Hepatocyte (in vitro differentiated cells): ENCODE data around the gene THAP4. TPM values are rescaled to one million over a fixed set of nuclear protein-coding genes. Genes with fewer than 3 reads are reported as not detected.

Source experiments
- DNase-seq: peaks from one replicate; pipeline ENCODE4 v3.0.0-alpha.2; 2016; ENCODE audit warnings: low spot score
- H2AFZ ChIP-seq: fragments of 200-600 bp; sonication (generic); 2 replicates; pipeline ENCODE4 v1.6.0; 2016; ENCODE audit warnings: antibody characterized with exemption, mild to moderate bottlenecking
- H3K27ac ChIP-seq: fragments of 200-600 bp; sonication (generic); 2 replicates; pipeline ENCODE4 v1.5.1; 2016; ENCODE audit warnings: mild to moderate bottlenecking
- H3K27me3 ChIP-seq: fragments of 200-600 bp; sonication (generic); 2 replicates; pipeline ENCODE4 v1.6.1; 2016
- H3K36me3 ChIP-seq: fragments of 200-600 bp; sonication (generic); replicated peaks from 2 replicates; pipeline ENCODE4 v1.5.1; 2016; ENCODE audit warnings: low read depth; ENCODE audit not compliant: insufficient read depth
- H3K4me1 ChIP-seq: fragments of 200-600 bp; sonication (generic); 2 replicates; pipeline ENCODE4 v1.5.1; 2016; ENCODE audit warnings: mild to moderate bottlenecking, moderate library complexity; ENCODE audit not compliant: insufficient read depth
- H3K4me2 ChIP-seq: fragments of 200-600 bp; sonication (generic); 2 replicates; pipeline ENCODE4 v1.6.0; 2016
- H3K4me3 ChIP-seq: fragments of 200-600 bp; sonication (generic); 2 replicates; pipeline ENCODE4 v1.5.1; 2016; ENCODE audit warnings: mild to moderate bottlenecking
- H3K79me2 ChIP-seq: fragments of 200-600 bp; sonication (generic); 2 replicates; pipeline ENCODE4 v1.6.0; 2017; ENCODE audit warnings: mild to moderate bottlenecking
- H3K9me2 ChIP-seq: fragments of 200-600 bp; sonication (generic); replicated peaks from 2 replicates; pipeline ENCODE4 v1.6.0; 2017; ENCODE audit warnings: mild to moderate bottlenecking; ENCODE audit not compliant: insufficient read depth
- H3K9me3 ChIP-seq: fragments of 200-600 bp; sonication (generic); 2 replicates; pipeline ENCODE4 v1.5.1; 2016; ENCODE audit warnings: low read depth, mild to moderate bottlenecking
- H4K20me1 ChIP-seq: fragments of 200-600 bp; sonication (generic); 2 replicates; pipeline ENCODE4 v1.6.0; 2016; ENCODE audit warnings: mild to moderate bottlenecking; ENCODE audit not compliant: insufficient read depth, poor library complexity, severe bottlenecking
- EZH2 ChIP-seq: fragments of 200-600 bp; sonication (generic); IDR thresholded peaks from 2 replicates; pipeline ENCODE4 v1.6.1; 2016; ENCODE audit warnings: antibody characterized with exemption, mild to moderate bottlenecking, borderline replicate concordance
- EZH2phosphoT487 ChIP-seq: fragments of 200-600 bp; sonication (generic); IDR thresholded peaks from one replicate; pipeline ENCODE4 v1.6.1; 2018; ENCODE audit warnings: antibody characterized with exemption, mild to moderate bottlenecking, low read depth, moderate library complexity; ENCODE audit not compliant: unreplicated experiment, severe bottlenecking
- WGBS: methylation state at CpG from one replicate; pipeline ENCODE4 v1.1.6; 2016; ENCODE audit warnings: low lambda C conversion rate; ENCODE audit errors: missing lambda C conversion rate; 5-methylcytosine and 5-hydroxymethylcytosine counted together
- polyA plus RNA-seq: library from polyadenylated mRNA; unstranded; fragments of >200 nt; fragmentation: Nextera tagmentation; extraction: Ambion mirVana; gene quantifications from 2 replicates; pipeline ENCODE4 v1.2.1, GENCODE V29; 2016
- total RNA-seq: library from RNA; depleted of rRNA; stranded (reverse); fragments of >200 nt; gene quantifications from 2 replicates; pipeline ENCODE4 v1.2.3, GENCODE V29; 2014
- TF ChIP-seq, protein P1 (sequence below): fragments of 200-600 bp; sonication (generic); IDR thresholded peaks from 2 replicates; pipeline ENCODE4 v1.5.1; 2016; ENCODE audit warnings: antibody characterized with exemption, mild to moderate bottlenecking; ENCODE audit not compliant: poor library complexity

THAP4 gene
- total and polyA plus RNA-seq, 2 experiments from 2014 or later, result 43.2 to 58.1 TPM

DNA sequence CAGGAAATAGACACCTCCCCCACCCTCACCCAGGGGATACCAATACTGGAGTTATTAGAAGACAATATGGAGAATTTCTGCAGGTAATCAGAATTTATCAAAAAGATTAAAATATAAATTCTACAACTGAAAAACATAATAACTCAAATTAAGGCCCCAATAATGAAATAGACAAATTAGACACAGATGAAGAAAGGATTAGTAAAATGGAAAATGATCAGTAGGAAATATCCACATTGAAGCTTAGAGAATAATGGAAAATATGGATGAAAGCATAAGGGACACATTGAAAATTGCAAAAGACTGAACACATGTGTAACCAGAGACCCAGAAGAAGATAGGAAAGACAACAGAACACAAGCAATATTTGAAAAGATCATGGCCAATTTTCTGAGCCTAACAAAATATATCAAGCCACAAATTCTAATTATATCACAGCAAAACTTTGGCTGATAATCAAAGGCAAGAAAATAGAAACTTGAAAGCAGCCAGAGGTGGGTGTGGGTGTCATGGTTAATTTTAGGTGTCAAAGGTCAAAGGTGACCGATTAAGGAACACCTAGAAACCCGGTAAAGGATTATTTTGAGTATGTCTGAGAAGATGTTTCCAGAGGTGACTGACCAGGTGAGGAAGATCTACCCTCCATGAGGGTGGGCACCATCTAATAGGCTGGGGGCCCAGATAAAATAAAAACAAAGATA, 50.2 kb downstream of the THAP4 start:
- H3K36me3 ChIP-seq, result peaks cover 3% of the 10 kb centered on the region

DNA sequence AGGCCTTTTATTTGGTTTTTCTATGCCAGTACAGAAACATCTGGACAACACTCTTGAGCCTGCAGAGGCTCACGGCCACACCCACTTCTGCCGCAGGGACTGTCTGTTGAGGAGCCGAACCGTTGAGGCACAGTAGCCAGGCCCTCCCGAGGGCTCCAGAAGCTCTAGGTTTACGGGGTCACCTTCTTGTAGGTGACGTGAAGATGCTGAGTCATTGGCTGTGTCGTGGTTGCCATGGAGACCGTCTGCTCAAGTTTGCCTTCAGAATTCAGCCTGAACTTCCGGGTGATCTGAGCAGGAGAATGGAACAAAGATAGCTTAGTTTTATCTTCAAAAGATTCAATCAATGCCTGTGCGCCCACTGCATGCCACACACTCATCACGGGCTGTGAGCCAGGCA, 52.5 kb downstream of the THAP4 start:
- H3K4me3 ChIP-seq, result no peak overlapping the region
- no peak for DNase-seq
- peaks cover 29% of the 10 kb centered on the region for H3K9me3 ChIP-seq
- no peaks in the 10 kb centered on the region for H3K27me3 ChIP-seq
- TF ChIP-seq, protein P1, sequence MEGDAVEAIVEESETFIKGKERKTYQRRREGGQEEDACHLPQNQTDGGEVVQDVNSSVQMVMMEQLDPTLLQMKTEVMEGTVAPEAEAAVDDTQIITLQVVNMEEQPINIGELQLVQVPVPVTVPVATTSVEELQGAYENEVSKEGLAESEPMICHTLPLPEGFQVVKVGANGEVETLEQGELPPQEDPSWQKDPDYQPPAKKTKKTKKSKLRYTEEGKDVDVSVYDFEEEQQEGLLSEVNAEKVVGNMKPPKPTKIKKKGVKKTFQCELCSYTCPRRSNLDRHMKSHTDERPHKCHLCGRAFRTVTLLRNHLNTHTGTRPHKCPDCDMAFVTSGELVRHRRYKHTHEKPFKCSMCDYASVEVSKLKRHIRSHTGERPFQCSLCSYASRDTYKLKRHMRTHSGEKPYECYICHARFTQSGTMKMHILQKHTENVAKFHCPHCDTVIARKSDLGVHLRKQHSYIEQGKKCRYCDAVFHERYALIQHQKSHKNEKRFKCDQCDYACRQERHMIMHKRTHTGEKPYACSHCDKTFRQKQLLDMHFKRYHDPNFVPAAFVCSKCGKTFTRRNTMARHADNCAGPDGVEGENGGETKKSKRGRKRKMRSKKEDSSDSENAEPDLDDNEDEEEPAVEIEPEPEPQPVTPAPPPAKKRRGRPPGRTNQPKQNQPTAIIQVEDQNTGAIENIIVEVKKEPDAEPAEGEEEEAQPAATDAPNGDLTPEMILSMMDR, result no peak
- TF ChIP-seq EZH2phosphoT487 (no peak), EZH2 (no peak)
- 89% methylated on average over 12 of the region's 12 CpGs for WGBS
- H2AFZ ChIP-seq, result no peak overlapping the region
- no peak overlapping the region for H3K27ac ChIP-seq
- H3K4me1 ChIP-seq, result no peaks in the 10 kb centered on the region
- no peaks in the 10 kb centered on the region for H3K79me2 ChIP-seq
- H3K4me2 ChIP-seq, result no peak overlapping the region
- peaks cover 3% of the 10 kb centered on the region for H3K36me3 ChIP-seq
- no peaks in the 10 kb centered on the region for H4K20me1 ChIP-seq
- H3K9me2 ChIP-seq, result no peaks in the 10 kb centered on the region

More for the DNA sequence above, 50.2 kb downstream of the THAP4 start:
- no peaks in the 10 kb centered on the region for H3K27me3 ChIP-seq
- no peaks in the 10 kb centered on the region for H3K79me2 ChIP-seq
- 100% methylated on average over 2 of the region's 2 CpGs for WGBS
- H2AFZ ChIP-seq, result no peak overlapping the region
- no peak overlapping the region for H3K4me2 ChIP-seq
- no peaks in the 10 kb centered on the region for H3K9me2 ChIP-seq
- H3K4me3 ChIP-seq, result no peak overlapping the region
- no peak for DNase-seq
- peaks cover 29% of the 10 kb centered on the region for H3K9me3 ChIP-seq
- no peaks in the 10 kb centered on the region for H3K4me1 ChIP-seq
- no peak for TF ChIP-seq EZH2
- H4K20me1 ChIP-seq, result no peaks in the 10 kb centered on the region
- no peak overlapping the region for H3K27ac ChIP-seq

DNA sequence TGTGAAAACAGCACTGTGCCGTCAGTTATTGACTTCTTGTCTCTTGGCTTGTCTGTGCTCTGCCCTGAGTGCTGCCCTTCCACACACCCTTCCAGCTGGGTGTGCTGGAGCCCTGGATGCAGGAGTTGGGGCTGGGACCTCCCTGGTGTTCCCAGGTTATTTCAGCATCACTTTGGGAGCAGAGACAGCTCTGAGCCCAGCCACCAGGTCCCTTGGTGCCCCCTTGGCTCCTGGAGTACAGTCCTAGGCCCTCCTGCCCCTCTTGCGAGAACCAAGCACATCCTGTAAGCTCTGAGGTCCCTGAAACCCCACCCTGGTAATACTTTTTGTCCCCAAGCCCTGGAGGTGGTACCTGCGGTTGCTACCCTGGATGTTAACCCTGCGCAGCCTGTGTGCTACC, 54.2 kb downstream of the THAP4 start:
- H4K20me1 ChIP-seq, result no peaks in the 10 kb centered on the region
- TF ChIP-seq, protein P1, result no peak
- no peak for TF ChIP-seq EZH2phosphoT487
- TF ChIP-seq EZH2, result no peak
- 97% methylated on average over 4 of the region's 4 CpGs for WGBS

DNA sequence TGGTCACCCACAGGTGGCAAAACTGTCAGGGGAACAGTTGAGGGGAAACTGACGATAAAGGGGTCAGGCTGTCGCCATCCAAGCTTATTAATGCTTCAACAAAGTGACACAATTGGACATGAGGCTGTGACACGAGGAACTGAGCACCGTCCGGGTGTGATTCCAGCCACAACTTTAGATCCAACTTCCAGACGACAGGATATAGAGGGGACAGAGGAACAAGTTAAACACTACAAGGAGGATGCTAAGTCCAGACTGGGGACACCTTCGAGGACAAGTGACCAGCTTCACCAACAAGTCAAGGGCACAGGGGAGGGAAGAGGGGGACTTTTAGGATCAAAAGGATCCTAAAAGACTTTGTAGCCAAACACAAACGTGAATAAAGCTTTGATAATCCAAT, 54.6 kb downstream of the THAP4 start:
- Histone ChIP-seq H3K9me3 (peaks cover 17% of the 10 kb centered on the region), H3K27ac (no peak overlapping the region), H3K4me3 (no peak overlapping the region), H3K79me2 (no peaks in the 10 kb centered on the region), H3K4me1 (peaks cover 9% of the 10 kb centered on the region), H3K9me2 (no peaks in the 10 kb centered on the region), H3K27me3 (no peaks in the 10 kb centered on the region), H2AFZ (no peak overlapping the region), H3K36me3 (no peaks in the 10 kb centered on the region), H3K4me2 (no peak overlapping the region), H4K20me1 (no peaks in the 10 kb centered on the region)
- TF ChIP-seq EZH2 (no peak), EZH2phosphoT487 (no peak)
- TF ChIP-seq, protein P1, result no peak
- WGBS, result 97% methylated on average over 8 of the region's 8 CpGs
- DNase-seq, result no peak

More for the DNA sequence above, 54.2 kb downstream of the THAP4 start:
- no peak overlapping the region for H3K4me2 ChIP-seq
- peaks cover 9% of the 10 kb centered on the region for H3K4me1 ChIP-seq
- no peaks in the 10 kb centered on the region for H3K9me2 ChIP-seq
- DNase-seq, result no peak
- no peak overlapping the region for H3K4me3 ChIP-seq
- no peak overlapping the region for H3K27ac ChIP-seq
- H3K36me3 ChIP-seq, result no peaks in the 10 kb centered on the region
- H3K9me3 ChIP-seq, result peaks cover 21% of the 10 kb centered on the region
- H2AFZ ChIP-seq, result no peak overlapping the region
- no peaks in the 10 kb centered on the region for H3K27me3 ChIP-seq
- no peaks in the 10 kb centered on the region for H3K79me2 ChIP-seq
